Spleen (tissue), 11 donors: ENCODE measurements around the gene C20orf204. TPM values are rescaled to one million over a fixed set of nuclear protein-coding genes. Genes with fewer than 3 reads are reported as not detected.

ENCODE experiments used
- DNase-seq: peaks from one replicate; pipeline ENCODE4 v3.0.0-alpha.2; 2020
- H3K27ac ChIP-seq, 8 donors: fragments of 200-600 bp; sonication (generic) in 7 of 8; 1 replicate in 4 of 8; 2 replicates in 4 of 8; pipeline versions ENCODE4 v1.5.0 to v1.8.0; 2016 to 2021; ENCODE audit warnings: inconsistent platforms in 4 of 8, mild to moderate bottlenecking in 4 of 8, moderate library complexity in 1 of 8
- H3K27me3 ChIP-seq, 7 donors: fragments of 200-600 bp; sonication (generic) in 6 of 7; replicated peaks in 1 of 7; 1 replicate in 4 of 7; 2 replicates in 3 of 7; pipeline versions ENCODE4 v1.5.0 to v1.8.0; 2016 to 2021; ENCODE audit warnings: inconsistent platforms in 3 of 7, mild to moderate bottlenecking in 1 of 7
- H3K36me3 ChIP-seq, 6 donors: fragments of 200-600 bp; sonication (generic) in 5 of 6; 1 replicate in 4 of 6; 2 replicates in 2 of 6; pipeline versions ENCODE4 v1.5.0 to v1.8.0; 2016 to 2021; ENCODE audit warnings: inconsistent platforms in 2 of 6
- H3K4me1 ChIP-seq, 6 donors: fragments of 200-600 bp; sonication (generic) in 5 of 6; 1 replicate in 3 of 6; 2 replicates in 3 of 6; pipeline versions ENCODE4 v1.5.0 to v1.8.0; 2016 to 2021; ENCODE audit warnings: inconsistent platforms in 3 of 6
- H3K4me3 ChIP-seq, 8 donors: fragments of 200-600 bp; sonication (generic) in 7 of 8; 1 replicate in 4 of 8; 2 replicates in 4 of 8; pipeline versions ENCODE4 v1.5.0 to v1.8.0; 2016 to 2021; ENCODE audit warnings: inconsistent platforms in 4 of 8, mild to moderate bottlenecking in 4 of 8, moderate library complexity in 2 of 8
- H3K9me3 ChIP-seq, 8 donors: fragments of 200-600 bp; sonication (generic) in 7 of 8; 1 replicate in 4 of 8; 2 replicates in 4 of 8; pipeline versions ENCODE4 v1.5.0 to v1.8.0; 2016 to 2021; ENCODE audit warnings: inconsistent platforms in 4 of 8
- CTCF ChIP-seq, 11 experiments: fragments of 200-600 bp in 7 of 11; fragments of 450-650 bp in 4 of 11; sonication (generic) in 4 of 11; IDR thresholded peaks in 8 of 11; conservative IDR thresholded peaks in 3 of 11; 1 replicate in 7 of 11; 2 replicates in 4 of 11; pipeline versions ENCODE4 v1.4.0 to v1.8.0; 2016 to 2021; ENCODE audit warnings: antibody characterized with exemption in 11 of 11, inconsistent platforms in 4 of 11, mild to moderate bottlenecking in 1 of 11
- POLR2A ChIP-seq, 3 donors: fragments of 450-650 bp; IDR thresholded peaks; one replicate each; pipeline ENCODE4 v1.5.1; 2017; ENCODE audit warnings: antibody characterized with exemption in 3 of 3, mild to moderate bottlenecking in 1 of 3
- POLR2AphosphoS5 ChIP-seq, 3 donors: sonication (generic); formaldehyde crosslinking; IDR thresholded peaks; one replicate each; pipeline ENCODE4 v1.5.1; 2017; ENCODE audit warnings: antibody characterized with exemption in 3 of 3
- WGBS, 5 donors: extraction: QIAGEN DNeasy Blood & Tissue Kit in 3 of 5; methylation state at CpG; one replicate each; pipeline versions ENCODE4 v1.1.5 to v1.1.7; 2013 to 2018; 5-methylcytosine and 5-hydroxymethylcytosine counted together
- intact Hi-C: fragments of 100-400 bp; cut with DNase I; formaldehyde crosslinking; loops from one replicate; pipeline ENCODE4 v1.15.0; 2023; ENCODE audit warnings: low total_unique reads
- polyA plus RNA-seq, 3 donors: library from polyadenylated mRNA; stranded (reverse); fragments of 200-250 nt; gene quantifications; one replicate each; pipeline ENCODE4 v1.2.1, GENCODE V29; 2013
- total RNA-seq, 7 donors: library from RNA; depleted of rRNA in 3 of 7; stranded (reverse); fragments of >200 nt in 3 of 7; fragmentation: NEBNext Ultra II Directional in 4 of 7; extraction: Animal tissue kit (Norgen Biotek cat#: 25700) in 4 of 7; gene quantifications; one replicate each; pipeline versions ENCODE4 v1.1.0 to v1.2.1, GENCODE V29; 2016 to 2021
- donor health status: healthy with polysubstance abuse.
- donor health status: DM: no; HTN: no; CAD: no; lungs with moderate emphysema.
- donor health status: DM: no; HTN: no; CAD: no.
- donor health status: Bipolar disorder and iron deficiency.
- donor health status: healthy.
- donor health status: DM: no; HTN: no; CAD: no.
- donor health status: DM: yes; HTN: yes; CAD: no.

Gene C20orf204
- total and polyA plus RNA-seq, 10 donors = 0.85 to 3.9 (median 1.9) TPM

DNA sequence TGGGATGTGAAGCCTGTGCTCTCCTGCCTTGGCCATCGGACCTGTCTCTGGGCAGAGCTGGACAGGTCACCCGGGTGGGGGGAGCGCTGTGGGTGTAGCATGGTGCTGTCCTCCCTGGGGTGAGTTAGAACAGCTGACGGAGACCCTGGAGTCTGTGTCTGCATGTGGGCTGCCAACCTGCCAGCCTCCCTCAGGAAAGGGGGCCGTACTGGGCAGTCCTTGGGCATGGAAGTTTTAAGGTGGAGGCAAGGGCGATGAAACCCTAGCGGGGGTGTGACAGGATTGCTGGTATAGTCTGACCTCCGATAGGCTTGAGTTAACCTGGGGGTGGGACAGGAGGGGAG is 11.0 kb downstream of the C20orf204 start:
- Histone ChIP-seq H3K36me3 (peaks cover 0 to 15% (median 0%) of the 10 kb centered on the region in 6 donors), H3K27me3 (peaks cover 0 to 73% (median 35%) of the 10 kb centered on the region in 7 donors), H3K27ac (peak overlapping the region in 3 of 8 donors; percentile 69 to 87 (median 83)), H3K9me3 (no peaks in the 10 kb centered on the region), H3K4me1 (peaks cover 7 to 91% (median 52%) of the 10 kb centered on the region in 6 donors), H3K4me3 (peak overlapping the region in 7 of 8 donors; percentile 44 to 73 (median 56))
- TF ChIP-seq POLR2A (IDR thresholded peaks at IDR 0.05) (no peak), POLR2AphosphoS5 (IDR thresholded peaks at IDR 0.05) (peak in 1 of 3 donors; percentile 14)
- intact Hi-C loops = no loop called here
- WGBS, 5 donors = 67 to 88% (median 80%) methylated on average over 8 of the region's 8 CpGs
- DNase-seq = no peak

- Histone ChIP-seq H3K27ac (peak overlapping the region in 5 of 8 donors; percentile 57 to 87 (median 83)), H3K4me3 (peak overlapping the region; percentile 2 to 73 (median 56)), H3K27me3 (peaks cover 0 to 78% (median 30%) of the 10 kb centered on the region in 7 donors), H3K9me3 (no peaks in the 10 kb centered on the region), H3K36me3 (peaks cover 0 to 15% (median 0%) of the 10 kb centered on the region in 6 donors), H3K4me1 (peaks cover 5 to 95% (median 53%) of the 10 kb centered on the region in 6 donors)
- WGBS, 5 donors = 15 to 46% (median 40%) methylated on average over 35 to 49 of the region's 49 CpGs
- intact Hi-C loops = no loop called here
- no peak for DNase-seq
- TF ChIP-seq POLR2AphosphoS5 (IDR thresholded peaks at IDR 0.05) (peak in 2 of 3 donors; percentile 25 to 27), POLR2A (IDR thresholded peaks at IDR 0.05) (no peak)
Measured at GRCh38 chr20:64047968-64048401, 12.0 kb downstream of the C20orf204 start.

GRCh38 chr20:64048402-64049044 is 12.5 kb downstream of the C20orf204 start:
- TF ChIP-seq POLR2A (IDR thresholded peaks at IDR 0.05) (no peak), CTCF (IDR thresholded peaks at IDR 0.05 in 8 of 11, conservative IDR thresholded peaks at IDR 0.05 in 3 of 11) (peak in 1 of 11 experiments; percentile 14)
- Histone ChIP-seq H3K27ac (peak overlapping the region in 7 of 8 donors; percentile 20 to 87 (median 69)), H3K27me3 (peaks cover 0 to 83% (median 30%) of the 10 kb centered on the region in 7 donors), H3K4me3 (peak overlapping the region; percentile 2 to 73 (median 56)), H3K36me3 (peaks cover 0 to 15% (median 0%) of the 10 kb centered on the region in 6 donors), H3K9me3 (no peaks in the 10 kb centered on the region), H3K4me1 (peaks cover 5 to 95% (median 58%) of the 10 kb centered on the region in 6 donors)
- DNase-seq = no peak
- WGBS, 5 donors = 9 to 30% (median 24%) methylated on average over 29 to 101 of the region's 101 CpGs
- intact Hi-C loops = no loop called here

DNA sequence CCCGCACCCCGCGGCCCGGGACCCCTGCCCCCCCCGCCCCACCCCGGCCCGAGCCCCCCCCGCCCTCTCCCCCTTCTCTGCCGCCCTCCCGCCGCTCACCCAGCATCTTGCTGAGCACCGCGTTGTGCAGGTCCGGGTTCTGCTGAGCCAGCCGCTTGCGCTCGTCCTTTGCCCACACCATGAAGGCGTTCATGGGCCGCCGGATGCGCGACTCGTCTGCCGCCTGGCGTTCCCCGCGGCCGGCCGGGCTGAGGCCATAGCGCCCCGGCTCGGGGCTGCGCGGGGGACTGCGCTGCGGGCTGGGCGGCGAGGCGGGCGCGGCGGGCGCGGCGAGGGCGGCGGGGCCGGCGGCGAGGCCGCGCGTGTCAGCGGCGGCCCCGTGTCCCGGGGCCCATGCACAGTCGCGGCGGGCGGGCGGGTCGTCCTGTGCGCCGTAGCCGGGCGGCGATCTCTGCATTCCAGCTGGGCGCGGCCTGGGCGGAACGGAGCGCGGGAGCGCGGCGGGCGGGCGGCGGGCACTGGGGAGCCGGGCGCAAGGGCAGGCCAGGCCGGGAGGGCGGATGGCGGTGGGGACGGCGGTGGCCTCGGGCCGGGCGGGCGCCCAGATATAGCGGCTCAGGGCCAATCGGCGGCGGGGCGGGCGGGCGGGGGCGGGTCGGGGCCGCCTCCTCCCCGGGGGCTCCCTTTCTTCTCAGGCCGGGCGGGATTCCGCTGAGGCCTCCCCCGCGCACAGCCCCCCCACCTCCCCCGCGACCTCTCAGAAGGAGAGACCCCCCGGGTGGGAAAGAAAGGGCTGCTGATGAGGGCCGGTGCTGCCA is 13.3 kb downstream of the C20orf204 start, which contains the start of gene SOX18:
TSS of gene SOX18 (minus strand) at position 580 of the 818 bp plus-strand sequence. CDS start at position 457, 123 bp downstream.
- Histone ChIP-seq H3K27ac (peak within 1 kb of the TSS; percentile 56 to 91 (median 85)), H3K27me3 (peaks cover 0 to 91% (median 30%) of the 10 kb centered on the region in 7 donors), H3K4me1 (peaks cover 5 to 97% (median 63%) of the 10 kb centered on the region in 6 donors), H3K36me3 (peaks cover 0 to 15% (median 0%) of the 10 kb centered on the region in 6 donors), H3K4me3 (peak within 1 kb of the TSS; percentile 2 to 73 (median 56)), H3K9me3 (no peaks in the 10 kb centered on the region)
- 1 to 2% (median 1%) methylated on average over 28 to 111 of the region's 111 CpGs for WGBS, 5 donors
- peak; percentile 84 for DNase-seq
- intact Hi-C loops = no loop called here
- no peak for TF ChIP-seq POLR2A (IDR thresholded peaks at IDR 0.05)
- no peak for TF ChIP-seq CTCF (IDR thresholded peaks at IDR 0.05 in 8 of 11, conservative IDR thresholded peaks at IDR 0.05 in 3 of 11)
- TF ChIP-seq POLR2AphosphoS5 (IDR thresholded peaks at IDR 0.05) = peak; percentile 73 to 85 (median 81)
